Uterus (tissue), 2 donors: ENCODE data around the gene PKD1.

ENCODE experiments used
- CTCF ChIP-seq, 4 experiments: fragments of 200-600 bp in 2 of 4; fragments of 450-650 bp in 2 of 4; sonication (generic) in 2 of 4; IDR thresholded peaks; one replicate each; pipeline ENCODE4 v1.5.1; 2016 to 2019; ENCODE audit warnings: antibody characterized with exemption in 4 of 4, mild to moderate bottlenecking in 2 of 4, moderate library complexity in 1 of 4
- POLR2A ChIP-seq, 2 donors: fragments of 450-650 bp; IDR thresholded peaks; one replicate each; pipeline ENCODE4 v1.6.1; 2016; ENCODE audit warnings: antibody characterized with exemption in 2 of 2, mild to moderate bottlenecking in 1 of 2, moderate library complexity in 1 of 2

- TF ChIP-seq CTCF (IDR thresholded peaks at IDR 0.05) = no peak
- TF ChIP-seq POLR2A (IDR thresholded peaks at IDR 0.05) = no peak
Measured at GRCh38 chr16:2040041-2040786, 95.5 kb downstream of the PKD1 start.
